ENCODE measurements around the gene OR2G6.

Gene OR2G6

DNA sequence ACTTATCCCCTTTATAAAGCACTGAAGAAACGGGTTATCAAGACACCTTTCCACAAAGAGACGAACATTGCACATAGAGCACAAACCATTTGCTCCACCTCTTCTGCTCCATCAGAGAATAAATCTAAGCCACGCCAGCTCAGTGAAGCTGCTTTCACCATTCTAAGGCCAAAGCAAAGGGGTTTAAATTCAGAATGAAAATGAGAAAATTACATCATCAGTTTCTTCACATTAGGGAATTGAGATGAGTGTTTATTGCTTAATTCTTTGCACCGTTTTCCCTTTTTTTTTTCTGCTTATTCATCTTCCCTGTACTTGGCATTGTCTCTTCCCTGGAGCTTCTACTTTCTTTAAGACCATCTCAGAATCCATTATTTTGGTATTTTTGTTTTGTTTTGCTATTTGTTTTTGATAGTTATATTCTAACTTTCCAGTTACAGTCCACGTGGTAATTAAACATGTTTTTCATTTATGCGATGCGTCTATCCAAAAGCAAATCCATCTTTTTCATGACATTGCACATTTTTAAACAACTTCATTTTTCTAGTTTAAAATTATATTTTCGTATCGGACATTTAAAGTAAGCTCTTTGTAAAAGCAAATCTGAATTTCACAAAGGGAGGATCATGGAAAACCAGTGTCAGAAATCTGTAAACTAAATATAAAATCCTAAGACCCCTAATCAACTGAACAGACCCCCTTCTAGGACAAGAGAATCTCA, 68.5 kb downstream of the OR2G6 start:
- DNase-seq: no peak

Measured in CD4-positive, alpha-beta T cell treated with Interleukin-10 for 1 hour (primary cell).